A549 (cell line): ENCODE data around the gene ZNF48. TPM values are rescaled to one million over a fixed set of nuclear protein-coding genes. Genes with fewer than 3 reads are reported as not detected.

Experiments
- ATAC-seq, 2 experiments: fragments of 200-7000 bp in 1 of 2; fragments of >200 bp in 1 of 2; cut with Nextera tagmentation in 1 of 2; cut with Tn5 transposase in 1 of 2; 3 replicates each; pipeline versions ENCODE4 v1.8.0 to v1.9.1; 2018 to 2020; ENCODE audit warnings: mild to moderate bottlenecking in 1 of 2, moderate library complexity in 1 of 2
- CTCF ChIA-PET: fragments of 300-600 bp; sonication (Branson Sonifier 250); formaldehyde crosslinking; extraction: SDS; loops from one replicate; lab custom pipeline; 2021; ENCODE audit warnings: antibody characterized with exemption, inconsistent platforms; lab: Yijun Ruan, JAX
- POLR2A ChIA-PET: fragments of 350-600 bp; formaldehyde crosslinking; extraction: SDS; loops from one replicate; lab custom pipeline; 2021; ENCODE audit warnings: antibody characterized with exemption, inconsistent platforms; lab: Yijun Ruan, JAX
- DNase-seq, 2 experiments: peaks; one replicate each; pipeline versions ENCODE4 v3.0.0 to v3.0.0-alpha.2; 2011 to 2016; ENCODE audit warnings: low read depth in 1 of 2, low spot score in 1 of 2
- FAIRE-seq: peaks from 2 replicates; lab custom pipeline; 2011; peaks lifted over from hg19 to GRCh38; lab: Jason Lieb, UNC
- H3K27ac ChIP-seq, 2 experiments: fragments of >200 bp; sonication (Bioruptor Twin); formaldehyde crosslinking; 3 replicates each; pipeline ENCODE4 v1.5.1; 2016 to 2017
- H3K4me1 ChIP-seq: fragments of >200 bp; sonication (Bioruptor Twin); formaldehyde crosslinking; 3 replicates; pipeline ENCODE4 v1.6.1; 2016
- H3K4me2 ChIP-seq: fragments of >200 bp; sonication (Bioruptor Twin); formaldehyde crosslinking; 3 replicates; pipeline ENCODE4 v1.6.1; 2016
- H3K4me3 ChIP-seq: fragments of >200 bp; sonication (Bioruptor Twin); formaldehyde crosslinking; 3 replicates; pipeline ENCODE4 v1.5.1; 2016
- H3K9me3 ChIP-seq: fragments of >200 bp; sonication (Bioruptor Twin); formaldehyde crosslinking; 3 replicates; pipeline ENCODE4 v1.6.1; 2016
- CHD2 ChIP-seq: fragments of 150-350 bp; IDR thresholded peaks from 2 replicates; pipeline ENCODE4 v1.6.1; 2014; ENCODE audit warnings: low read length; ENCODE audit not compliant: partially characterized antibody
- CHD4 ChIP-seq: fragments of 200-600 bp; sonication (generic); IDR thresholded peaks from 2 replicates; pipeline ENCODE4 v1.6.1; 2016; ENCODE audit warnings: antibody characterized with exemption, mild to moderate bottlenecking, borderline replicate concordance
- FOXS1 ChIP-seq: fragments of 250-450 bp; sonication (Bioruptor Pico); IDR thresholded peaks from 2 replicates; pipeline ENCODE4 v1.5.0; 2020; ENCODE audit warnings: mild to moderate bottlenecking, moderate library complexity
- HEYL ChIP-seq: fragments of 250-450 bp; sonication (Bioruptor Pico); IDR thresholded peaks from 2 replicates; pipeline ENCODE4 v1.8.0; 2021; ENCODE audit warnings: mild to moderate bottlenecking, moderate library complexity
- HOXB13 ChIP-seq: fragments of 250-450 bp; sonication (Bioruptor Pico); IDR thresholded peaks from 2 replicates; pipeline ENCODE4 v1.5.0; 2020; ENCODE audit warnings: low read depth, mild to moderate bottlenecking, moderate library complexity
- KDM1A ChIP-seq: fragments of 200-600 bp; sonication (generic); IDR thresholded peaks from 2 replicates; pipeline ENCODE4 v1.6.1; 2016; ENCODE audit warnings: low read depth, mild to moderate bottlenecking
- KDM5A ChIP-seq: fragments of 200-600 bp; sonication (generic); IDR thresholded peaks from 2 replicates; pipeline ENCODE4 v1.6.1; 2016; ENCODE audit warnings: antibody characterized with exemption, mild to moderate bottlenecking
- PHF8 ChIP-seq: fragments of 200-600 bp; sonication (generic); IDR thresholded peaks from 2 replicates; pipeline ENCODE4 v1.6.1; 2016; ENCODE audit warnings: low read depth, mild to moderate bottlenecking, antibody characterized with exemption, moderate library complexity, borderline replicate concordance
- RAD21 ChIP-seq, 2 experiments: fragments of >200 bp in 1 of 2; sonication (Bioruptor Twin) in 1 of 2; formaldehyde crosslinking in 1 of 2; IDR thresholded peaks in 1 of 2; conservative IDR thresholded peaks in 1 of 2; 2 replicates in 1 of 2; 3 replicates in 1 of 2; pipeline ENCODE4 v1.6.1; 2012 to 2018; ENCODE audit warnings: inconsistent platforms in 1 of 2
- RFX5 ChIP-seq: fragments of 450-650 bp; IDR thresholded peaks from 2 replicates; pipeline ENCODE4 v1.7.1; 2014; ENCODE audit warnings: antibody characterized with exemption, mild to moderate bottlenecking, moderate library complexity
- RNF2 ChIP-seq: fragments of 200-600 bp; sonication (generic); IDR thresholded peaks from 2 replicates; pipeline ENCODE4 v1.6.1; 2016; ENCODE audit warnings: low read depth, mild to moderate bottlenecking, antibody characterized with exemption, moderate library complexity, borderline replicate concordance
- ZC3H11A ChIP-seq: fragments of 450-650 bp; IDR thresholded peaks from 2 replicates; pipeline ENCODE4 v1.6.1; 2014; ENCODE audit warnings: antibody characterized with exemption, mild to moderate bottlenecking
- WGBS: methylation state at CpG from one replicate; pipeline ENCODE4 v1.1.6; 2017; ENCODE audit errors: missing lambda C conversion rate; 5-methylcytosine and 5-hydroxymethylcytosine counted together
- polyA plus RNA-seq, 4 experiments: library from polyadenylated mRNA; depleted of rRNA in 3 of 4; stranded (reverse); fragments of >200 nt; fragmentation: RNase III in 1 of 4; extraction: RNeasy Plus Mini Kit Qiagen cat#74134 plus additional on column Dnase treatment in 1 of 4; gene quantifications; 2 replicates in 3 of 4; 3 replicates in 1 of 4; pipeline ENCODE4 v1.2.3, GENCODE V29; 2011 to 2017
- TF ChIP-seq, protein P1 (sequence below): fragments of >200 bp; sonication (Bioruptor Twin); formaldehyde crosslinking; IDR thresholded peaks from 2 replicates; pipeline ENCODE4 v1.6.1; 2016
- TF ChIP-seq, protein P2 (sequence below): fragments of 250-450 bp; sonication (Bioruptor Pico); IDR thresholded peaks from 2 replicates; pipeline ENCODE4 v1.5.0; 2020; ENCODE audit warnings: low read depth, mild to moderate bottlenecking, moderate library complexity
- TF ChIP-seq, protein P3 (sequence below): fragments of >200 bp; sonication (Bioruptor Twin); formaldehyde crosslinking; IDR thresholded peaks from 3 replicates; pipeline ENCODE4 v1.6.1; 2016
- TF ChIP-seq, protein P4 (sequence below): fragments of >200 bp; sonication (Bioruptor Twin); formaldehyde crosslinking; IDR thresholded peaks from 3 replicates; pipeline ENCODE4 v1.5.1; 2016
- TF ChIP-seq, protein P5 (sequence below): fragments of 200-600 bp; sonication (generic); IDR thresholded peaks from 2 replicates; pipeline ENCODE4 v1.6.1; 2016; ENCODE audit warnings: antibody characterized with exemption, mild to moderate bottlenecking, moderate library complexity

ZNF48 gene
- polyA plus RNA-seq, 2 of the 4 experiments (the other 2 are of a cell fraction), result 9.3 to 10.4 TPM

DNA sequence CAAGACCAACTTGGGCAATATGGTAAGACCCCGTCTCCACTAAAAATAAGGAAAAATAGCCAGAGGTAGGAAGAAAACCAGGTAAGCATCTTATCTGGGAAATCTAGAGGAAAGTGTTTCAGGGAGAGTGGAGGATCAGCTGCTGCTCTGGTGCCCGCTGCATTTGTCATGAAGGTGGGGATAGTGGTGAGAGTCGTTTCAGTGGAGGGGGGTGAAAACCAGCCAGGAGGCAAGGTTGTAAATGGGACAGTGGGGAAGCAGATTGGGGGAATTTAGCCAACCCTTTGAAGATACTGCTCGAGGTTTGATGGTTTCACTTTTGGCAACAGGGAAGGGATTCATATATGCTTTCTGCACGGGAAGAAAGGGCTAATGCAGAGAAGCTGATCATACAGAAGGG, 25.8 kb downstream of the ZNF48 start (continued):
- TF ChIP-seq HOXB13 (CRISPR knock-in tag) (no peak), ZC3H11A (no peak), RFX5 (no peak)
- TF ChIP-seq, protein P1, sequence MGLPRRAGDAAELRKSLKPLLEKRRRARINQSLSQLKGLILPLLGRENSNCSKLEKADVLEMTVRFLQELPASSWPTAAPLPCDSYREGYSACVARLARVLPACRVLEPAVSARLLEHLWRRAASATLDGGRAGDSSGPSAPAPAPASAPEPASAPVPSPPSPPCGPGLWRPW, result no peak

DNA sequence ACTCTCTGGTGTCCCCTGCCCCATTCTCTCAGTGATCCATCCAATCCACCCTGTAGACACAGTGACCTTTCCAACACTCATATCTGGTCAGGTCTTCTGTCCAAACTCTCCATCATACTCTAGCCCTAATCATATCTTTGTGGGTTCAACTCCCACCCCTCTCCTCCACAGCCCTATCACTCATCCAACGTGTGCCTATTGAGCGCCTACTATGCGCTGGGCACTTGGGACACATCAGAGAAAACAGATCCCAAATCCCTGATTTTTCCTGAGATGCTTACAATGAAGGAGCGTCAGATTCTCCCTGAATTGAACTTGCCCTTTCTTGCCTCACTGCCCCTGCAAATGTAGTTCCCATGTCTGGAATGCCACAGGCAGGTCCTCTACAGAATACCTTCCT, 32.8 kb downstream of the ZNF48 start:
- ChIA-PET CTCF (interaction anchor here (1.4 to 2.3 kb wide), 2 partner anchors 19 to 210 kb away, joined by 4 to 13 read pairs; no protein-coding TSS in a partner anchor), POLR2A (no interaction called here)
- FAIRE-seq, result no peak

DNA sequence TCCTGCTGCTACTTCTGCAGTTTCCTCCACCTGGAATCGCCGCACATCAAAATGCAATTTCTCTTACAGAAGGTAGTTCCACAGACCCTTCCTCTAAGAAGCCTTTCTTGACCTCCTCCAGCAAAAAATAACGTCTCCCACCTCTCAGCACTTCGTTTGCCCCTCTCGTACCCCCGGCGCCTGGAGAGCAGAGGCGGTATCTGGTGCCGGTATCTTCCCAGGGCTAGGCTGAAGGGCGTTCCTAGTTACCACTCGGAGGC, 34.1 kb downstream of the ZNF48 start:
- no peaks in the 10 kb centered on the region for H3K9me3 ChIP-seq
- CTCF ChIA-PET, result interaction anchor here (0.5 to 5.3 kb wide), 73 partner anchors 10 to 760 kb away, joined by 3 to 68 read pairs (median 5); partner anchors contain the start of genes GDPD3, SEPHS2, TBC1D10B and TBX6
- FAIRE-seq, result no peak
- DNase-seq, result no peak
- TF ChIP-seq CHD4 (peak; percentile 83; the same call in 1 of the 2 replicates), KDM1A (no peak), RNF2 (no peak)
- TF ChIP-seq, all 56 proteins: peak for 1
- ATAC-seq, result peak; percentile 49 to 58
- Histone ChIP-seq H3K4me1 (peaks cover 12% of the 10 kb centered on the region), H3K4me3 (peak overlapping the region; percentile 70), H3K27ac (peak overlapping the region; percentile 77 to 89), H3K4me2 (peak overlapping the region; percentile 75)
- under 1% methylated on average over 9 of the region's 11 CpGs for WGBS
- POLR2A ChIA-PET, result interaction anchor here (0.9 to 2.1 kb wide), 14 partner anchors 11 to 221 kb away, joined by 3 to 23 read pairs (median 8); partner anchors contain the start of genes PRR14, SEPHS2, ZNF689 and ZNF747

More for the DNA sequence above, 32.8 kb downstream of the ZNF48 start:
- Histone ChIP-seq H3K27ac (no peak overlapping the region), H3K4me2 (peak overlapping the region; percentile 75; the same call in 1 of the 3 replicates), H3K4me1 (peaks cover 12% of the 10 kb centered on the region), H3K9me3 (no peaks in the 10 kb centered on the region), H3K4me3 (no peak overlapping the region)
- WGBS, result 100% methylated on average over 4 of the region's 4 CpGs
- TF ChIP-seq, protein P2, sequence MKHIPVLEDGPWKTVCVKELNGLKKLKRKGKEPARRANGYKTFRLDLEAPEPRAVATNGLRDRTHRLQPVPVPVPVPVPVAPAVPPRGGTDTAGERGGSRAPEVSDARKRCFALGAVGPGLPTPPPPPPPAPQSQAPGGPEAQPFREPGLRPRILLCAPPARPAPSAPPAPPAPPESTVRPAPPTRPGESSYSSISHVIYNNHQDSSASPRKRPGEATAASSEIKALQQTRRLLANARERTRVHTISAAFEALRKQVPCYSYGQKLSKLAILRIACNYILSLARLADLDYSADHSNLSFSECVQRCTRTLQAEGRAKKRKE (CRISPR knock-in tag), result no peak
- no peak for TF ChIP-seq CHD2
- TF ChIP-seq, protein P3, sequence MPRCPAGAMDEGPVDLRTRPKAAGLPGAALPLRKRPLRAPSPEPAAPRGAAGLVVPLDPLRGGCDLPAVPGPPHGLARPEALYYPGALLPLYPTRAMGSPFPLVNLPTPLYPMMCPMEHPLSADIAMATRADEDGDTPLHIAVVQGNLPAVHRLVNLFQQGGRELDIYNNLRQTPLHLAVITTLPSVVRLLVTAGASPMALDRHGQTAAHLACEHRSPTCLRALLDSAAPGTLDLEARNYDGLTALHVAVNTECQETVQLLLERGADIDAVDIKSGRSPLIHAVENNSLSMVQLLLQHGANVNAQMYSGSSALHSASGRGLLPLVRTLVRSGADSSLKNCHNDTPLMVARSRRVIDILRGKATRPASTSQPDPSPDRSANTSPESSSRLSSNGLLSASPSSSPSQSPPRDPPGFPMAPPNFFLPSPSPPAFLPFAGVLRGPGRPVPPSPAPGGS, result no peak
- DNase-seq (no peak), ATAC-seq (no peak)

DNA sequence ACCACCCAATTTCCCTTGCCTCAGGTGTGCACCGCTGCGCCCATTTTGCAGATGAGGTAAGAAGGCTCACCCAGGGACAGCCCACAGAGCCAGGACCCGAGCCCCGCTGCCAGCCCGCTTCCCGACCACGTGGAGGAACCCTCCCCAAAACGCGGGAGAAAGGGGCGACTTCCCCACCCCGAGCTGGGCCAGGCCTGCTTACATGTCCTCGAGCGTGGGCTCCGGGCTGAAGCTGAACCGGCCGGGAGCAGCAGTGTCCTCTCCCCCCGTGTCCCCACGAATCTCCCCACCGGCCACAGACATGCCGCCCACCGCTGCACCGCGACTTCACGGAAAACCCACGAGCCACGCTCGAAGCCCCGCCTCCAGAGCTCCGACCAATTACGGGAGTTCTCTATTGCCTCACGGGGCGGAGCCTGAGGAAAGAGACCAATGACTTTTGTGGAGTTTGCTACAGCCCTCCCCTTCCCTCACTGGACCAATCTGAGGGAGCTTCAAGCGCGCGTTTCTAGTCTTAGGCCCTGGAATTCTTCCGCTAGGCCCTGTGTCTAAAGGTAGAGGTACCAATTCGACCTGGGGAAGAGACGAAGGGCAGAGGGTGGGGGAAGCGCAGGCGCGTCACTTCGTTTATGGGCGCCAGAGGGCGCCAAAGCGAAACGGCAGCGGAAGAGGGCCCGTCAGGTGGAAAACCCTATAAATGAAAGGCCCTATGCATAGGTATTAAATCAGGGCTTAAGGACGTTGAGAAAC, 34.6 kb downstream of the ZNF48 start, which contains the start of gene DCTPP1:
Gene DCTPP1, minus strand, starts transcription at position 353 of the 750 bp plus-strand sequence. Its CDS starts 50 bp downstream, at position 303.
- ChIA-PET CTCF (interaction anchor here (0.5 to 5.3 kb wide), 73 partner anchors 10 to 760 kb away, joined by 3 to 68 read pairs (median 5); partner anchors contain the start of genes GDPD3, SEPHS2, TBC1D10B and TBX6), POLR2A (interaction anchor here (0.9 to 2.1 kb wide), 14 partner anchors 12 to 221 kb away, joined by 3 to 23 read pairs (median 8); partner anchors contain the start of genes PRR14, SEPHS2, ZNF689 and ZNF747)
- under 1% methylated on average over 40 of the region's 49 CpGs for WGBS
- H3K9me3 ChIP-seq, result no peaks in the 10 kb centered on the region
- peak within 1 kb of the TSS; percentile 75 for H3K4me2 ChIP-seq
- peaks cover 12% of the 10 kb centered on the region for H3K4me1 ChIP-seq
- H3K4me3 ChIP-seq, result peak within 1 kb of the TSS; percentile 70
- no peak for FAIRE-seq
- DNase-seq, result peak; percentile 98 to 100
- peak within 1 kb of the TSS; percentile 77 to 89 for H3K27ac ChIP-seq
- ATAC-seq, result peak; percentile 99
- TF ChIP-seq KDM5A, result no peak; the same call in 1 of the 2 replicates
- no peak for TF ChIP-seq HEYL (CRISPR knock-in tag)
- TF ChIP-seq PHF8, result peak; percentile 85
- peak; percentile 73 to 91 for TF ChIP-seq RAD21 (conservative IDR thresholded peaks at IDR 0.05 in 1 of 2, IDR thresholded peaks at IDR 0.05 in 1 of 2)
- TF ChIP-seq, protein P4, sequence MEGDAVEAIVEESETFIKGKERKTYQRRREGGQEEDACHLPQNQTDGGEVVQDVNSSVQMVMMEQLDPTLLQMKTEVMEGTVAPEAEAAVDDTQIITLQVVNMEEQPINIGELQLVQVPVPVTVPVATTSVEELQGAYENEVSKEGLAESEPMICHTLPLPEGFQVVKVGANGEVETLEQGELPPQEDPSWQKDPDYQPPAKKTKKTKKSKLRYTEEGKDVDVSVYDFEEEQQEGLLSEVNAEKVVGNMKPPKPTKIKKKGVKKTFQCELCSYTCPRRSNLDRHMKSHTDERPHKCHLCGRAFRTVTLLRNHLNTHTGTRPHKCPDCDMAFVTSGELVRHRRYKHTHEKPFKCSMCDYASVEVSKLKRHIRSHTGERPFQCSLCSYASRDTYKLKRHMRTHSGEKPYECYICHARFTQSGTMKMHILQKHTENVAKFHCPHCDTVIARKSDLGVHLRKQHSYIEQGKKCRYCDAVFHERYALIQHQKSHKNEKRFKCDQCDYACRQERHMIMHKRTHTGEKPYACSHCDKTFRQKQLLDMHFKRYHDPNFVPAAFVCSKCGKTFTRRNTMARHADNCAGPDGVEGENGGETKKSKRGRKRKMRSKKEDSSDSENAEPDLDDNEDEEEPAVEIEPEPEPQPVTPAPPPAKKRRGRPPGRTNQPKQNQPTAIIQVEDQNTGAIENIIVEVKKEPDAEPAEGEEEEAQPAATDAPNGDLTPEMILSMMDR, result peak; percentile 95
- peak; percentile 80 for TF ChIP-seq KDM1A
- TF ChIP-seq, protein P5, sequence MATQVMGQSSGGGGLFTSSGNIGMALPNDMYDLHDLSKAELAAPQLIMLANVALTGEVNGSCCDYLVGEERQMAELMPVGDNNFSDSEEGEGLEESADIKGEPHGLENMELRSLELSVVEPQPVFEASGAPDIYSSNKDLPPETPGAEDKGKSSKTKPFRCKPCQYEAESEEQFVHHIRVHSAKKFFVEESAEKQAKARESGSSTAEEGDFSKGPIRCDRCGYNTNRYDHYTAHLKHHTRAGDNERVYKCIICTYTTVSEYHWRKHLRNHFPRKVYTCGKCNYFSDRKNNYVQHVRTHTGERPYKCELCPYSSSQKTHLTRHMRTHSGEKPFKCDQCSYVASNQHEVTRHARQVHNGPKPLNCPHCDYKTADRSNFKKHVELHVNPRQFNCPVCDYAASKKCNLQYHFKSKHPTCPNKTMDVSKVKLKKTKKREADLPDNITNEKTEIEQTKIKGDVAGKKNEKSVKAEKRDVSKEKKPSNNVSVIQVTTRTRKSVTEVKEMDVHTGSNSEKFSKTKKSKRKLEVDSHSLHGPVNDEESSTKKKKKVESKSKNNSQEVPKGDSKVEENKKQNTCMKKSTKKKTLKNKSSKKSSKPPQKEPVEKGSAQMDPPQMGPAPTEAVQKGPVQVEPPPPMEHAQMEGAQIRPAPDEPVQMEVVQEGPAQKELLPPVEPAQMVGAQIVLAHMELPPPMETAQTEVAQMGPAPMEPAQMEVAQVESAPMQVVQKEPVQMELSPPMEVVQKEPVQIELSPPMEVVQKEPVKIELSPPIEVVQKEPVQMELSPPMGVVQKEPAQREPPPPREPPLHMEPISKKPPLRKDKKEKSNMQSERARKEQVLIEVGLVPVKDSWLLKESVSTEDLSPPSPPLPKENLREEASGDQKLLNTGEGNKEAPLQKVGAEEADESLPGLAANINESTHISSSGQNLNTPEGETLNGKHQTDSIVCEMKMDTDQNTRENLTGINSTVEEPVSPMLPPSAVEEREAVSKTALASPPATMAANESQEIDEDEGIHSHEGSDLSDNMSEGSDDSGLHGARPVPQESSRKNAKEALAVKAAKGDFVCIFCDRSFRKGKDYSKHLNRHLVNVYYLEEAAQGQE, result no peak
- TF ChIP-seq FOXS1, result no peak
